ENCODE measurements around the gene BTN3A1.

- TF ChIP-seq CTCF (conservative IDR thresholded peaks at IDR 0.05 in 1 of 2, IDR thresholded peaks at IDR 0.05 in 1 of 2; ENCODE audit: extremely low read depth in 1 of 2, insufficient read depth in 1 of 2, low read depth in 1 of 2, low read length in 2 of 2) (no peak), EZH2 (IDR thresholded peaks at IDR 0.05; ENCODE audit: borderline replicate concordance, low read length) (no peak)
Observed at GRCh38 chr6:26392932-26393636, 9.0 kb upstream of the BTN3A1 start.
